MM.1S (cell line): Measurements from ENCODE around the gene BUB3.
"Not testable (repeated sequence)": the region's sequence is repeated elsewhere in the genome, so short reads cannot be mapped to it uniquely, and the experiment has no call there.

Experiments used
- DNase-seq: peaks from one replicate; pipeline ENCODE4 v3.0.0-alpha.2; 2015
- H2AFZ ChIP-seq: fragments of 300-600 bp; sonication (generic); 2 replicates; pipeline ENCODE4 v1.6.0; 2016; ENCODE audit warnings: antibody characterized with exemption, low read length
- H3F3A ChIP-seq: fragments of 300-600 bp; sonication (generic); 2 replicates; pipeline ENCODE4 v1.6.1; 2016; ENCODE audit warnings: mild to moderate bottlenecking, antibody characterized with exemption, low read length, moderate library complexity, mixed read lengths; ENCODE audit not compliant: insufficient read depth
- H3K27ac ChIP-seq: fragments of 300-600 bp; sonication (generic); 2 replicates; pipeline ENCODE4 v1.5.1; 2016; ENCODE audit warnings: mild to moderate bottlenecking, low read length
- H3K27me3 ChIP-seq: fragments of 300-600 bp; sonication (generic); replicated peaks from 2 replicates; pipeline ENCODE4 v1.6.0; 2016; ENCODE audit warnings: low read length; ENCODE audit not compliant: insufficient read depth
- H3K36me3 ChIP-seq: fragments of 300-600 bp; sonication (generic); replicated peaks from 2 replicates; pipeline ENCODE4 v1.6.1; 2016; ENCODE audit warnings: mild to moderate bottlenecking, low read length, mixed read lengths; ENCODE audit not compliant: insufficient read depth
- H3K4me1 ChIP-seq: fragments of 300-600 bp; sonication (generic); 2 replicates; pipeline ENCODE4 v1.6.1; 2016; ENCODE audit warnings: low read length, mixed read lengths
- H3K4me2 ChIP-seq: fragments of 300-600 bp; sonication (generic); 2 replicates; pipeline ENCODE4 v1.6.0; 2016; ENCODE audit warnings: low read depth, low read length
- H3K4me3 ChIP-seq: fragments of 300-600 bp; sonication (generic); 2 replicates; pipeline ENCODE4 v1.5.1; 2016; ENCODE audit warnings: low read length, mixed read lengths
- H3K79me2 ChIP-seq: fragments of 300-600 bp; sonication (generic); 2 replicates; pipeline ENCODE4 v1.6.1; 2016; ENCODE audit warnings: mixed run types, low read length, mixed read lengths
- H3K9ac ChIP-seq: fragments of 300-600 bp; sonication (generic); 2 replicates; pipeline ENCODE4 v1.6.1; 2016; ENCODE audit warnings: low read length, mixed read lengths
- H3K9me2 ChIP-seq: fragments of 300-600 bp; sonication (generic); replicated peaks from 2 replicates; pipeline ENCODE4 v1.6.1; 2016; ENCODE audit warnings: mild to moderate bottlenecking, low read length, mixed read lengths; ENCODE audit not compliant: insufficient read depth
- H3K9me3 ChIP-seq: fragments of 300-600 bp; sonication (generic); replicated peaks from 2 replicates; pipeline ENCODE4 v1.6.1; 2016; ENCODE audit warnings: mild to moderate bottlenecking, low read length, mixed read lengths; ENCODE audit not compliant: insufficient read depth
- H4K20me1 ChIP-seq: fragments of 300-600 bp; sonication (generic); 2 replicates; pipeline ENCODE4 v1.6.1; 2016; ENCODE audit warnings: mild to moderate bottlenecking, low read length, moderate library complexity, mixed read lengths; ENCODE audit not compliant: insufficient read depth
- CTCF ChIP-seq: fragments of 300-600 bp; sonication (generic); IDR thresholded peaks from 2 replicates; pipeline ENCODE4 v1.5.1; 2016; ENCODE audit warnings: antibody characterized with exemption, low read length, mixed read lengths
- EZH2 ChIP-seq: fragments of 300-600 bp; sonication (generic); optimal IDR thresholded peaks from 2 replicates; pipeline ENCODE3; 2017; ENCODE audit warnings: low read depth, mild to moderate bottlenecking, antibody characterized with exemption, low read length, mixed read lengths
- EZH2phosphoT487 ChIP-seq: fragments of 300-600 bp; sonication (generic); IDR thresholded peaks from 2 replicates; pipeline ENCODE4 v1.6.1; 2018; ENCODE audit warnings: antibody characterized with exemption, low read length

The BUB3 gene

DNA sequence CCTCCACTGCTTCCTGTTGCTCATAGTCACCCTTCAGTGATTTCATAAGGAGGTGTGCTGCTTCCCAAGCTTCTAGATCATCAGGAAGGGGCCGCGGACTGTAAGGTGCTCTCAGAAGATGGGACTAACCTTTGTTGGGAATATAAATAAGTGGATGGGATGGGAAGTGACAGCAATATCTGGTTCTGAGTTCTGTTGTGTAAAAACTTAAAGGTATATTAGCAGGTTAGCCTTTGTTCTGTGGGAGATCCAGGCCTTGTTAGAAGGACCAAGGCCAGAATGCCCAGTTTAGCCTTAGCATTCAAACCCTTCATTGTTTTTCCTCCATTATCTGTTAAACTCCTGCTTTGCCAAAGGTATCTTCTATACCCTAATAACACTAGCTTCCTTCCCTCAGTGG is 12.4 kb downstream of the BUB3 start:
- H3K36me3 ChIP-seq: peaks cover 37% of the 10 kb centered on the region
- no peaks in the 10 kb centered on the region for H3K4me1 ChIP-seq
- H3K4me3 ChIP-seq: no peak overlapping the region
- H4K20me1 ChIP-seq: peaks cover 8% of the 10 kb centered on the region
- no peaks in the 10 kb centered on the region for H3K9me2 ChIP-seq
- H3K9ac ChIP-seq: no peak overlapping the region
- no peaks in the 10 kb centered on the region for H3K9me3 ChIP-seq
- H2AFZ ChIP-seq: no peak overlapping the region
- H3K27me3 ChIP-seq: no peaks in the 10 kb centered on the region
- no peak for DNase-seq
- TF ChIP-seq CTCF: no peak
- TF ChIP-seq EZH2: no peak
- TF ChIP-seq EZH2phosphoT487: no peak
- peaks cover 78% of the 10 kb centered on the region for H3K79me2 ChIP-seq
- no peak overlapping the region for H3K27ac ChIP-seq
- peaks cover 5% of the 10 kb centered on the region; the same call in 1 of the 2 replicates for H3F3A ChIP-seq
- no peak overlapping the region for H3K4me2 ChIP-seq

DNA sequence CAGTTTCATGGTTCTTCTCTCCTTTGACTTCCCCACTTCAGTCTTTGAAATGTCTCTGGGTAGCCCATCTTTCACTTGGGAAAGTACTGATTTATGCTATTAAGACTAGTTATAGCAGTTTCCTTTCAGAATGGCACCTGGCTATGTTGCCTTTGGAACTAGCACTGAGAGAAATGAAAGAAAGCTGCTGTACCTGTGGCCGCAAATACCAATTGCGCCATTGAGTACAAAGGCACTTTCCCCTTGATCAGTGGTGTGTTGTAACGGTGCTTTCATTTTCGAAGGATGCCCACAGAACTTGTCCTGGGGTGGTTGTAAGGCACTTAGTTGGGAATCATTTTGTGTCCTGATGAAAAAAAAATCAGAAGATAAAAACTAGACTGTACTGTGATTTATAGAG is 16.8 kb downstream of the BUB3 start:
- Histone ChIP-seq H3K36me3 (peaks cover 6% of the 10 kb centered on the region; the same call in 1 of the 2 replicates), H2AFZ (no peak overlapping the region)

DNA sequence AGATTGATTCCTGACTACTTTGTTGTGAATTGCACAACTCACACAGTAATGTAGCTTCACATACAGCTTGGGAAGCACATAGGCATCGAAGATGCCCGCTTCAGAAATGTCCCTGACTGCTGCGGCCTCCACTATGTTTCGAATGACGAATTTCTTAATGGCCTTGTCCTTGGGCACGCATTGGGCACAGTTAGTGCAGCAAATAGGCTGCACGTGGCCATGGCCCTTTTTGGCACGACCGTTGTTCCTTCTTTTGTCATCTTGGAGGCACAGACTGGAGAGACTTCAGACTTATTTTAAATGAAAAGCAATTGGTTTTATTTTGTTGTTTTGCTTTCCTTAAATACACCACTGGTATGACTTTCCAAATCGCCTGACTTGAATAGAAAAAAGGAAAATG is 17.4 kb downstream of the BUB3 start:
- H3K27me3 ChIP-seq, H3K36me3 ChIP-seq, H3K27ac ChIP-seq, DNase-seq, H3F3A ChIP-seq, H3K4me1 ChIP-seq, H2AFZ ChIP-seq, H3K9me2 ChIP-seq, H3K9me3 ChIP-seq, H3K9ac ChIP-seq, H3K4me3 ChIP-seq, H3K4me2 ChIP-seq, H4K20me1 ChIP-seq: not testable (repeated sequence)
- H3K79me2 ChIP-seq: peaks cover 47% of the 10 kb centered on the region

More for the DNA sequence above, 16.8 kb downstream of the BUB3 start:
- no peak for DNase-seq
- no peak for TF ChIP-seq EZH2phosphoT487
- TF ChIP-seq CTCF: no peak
- TF ChIP-seq EZH2: no peak
- no peaks in the 10 kb centered on the region for H3K9me2 ChIP-seq
- H4K20me1 ChIP-seq: peaks cover 3% of the 10 kb centered on the region; the same call in 1 of the 2 replicates
- H3K4me2 ChIP-seq: no peak overlapping the region
- peaks cover 53% of the 10 kb centered on the region for H3K79me2 ChIP-seq
- H3K4me3 ChIP-seq: no peak overlapping the region
- H3K9me3 ChIP-seq: no peaks in the 10 kb centered on the region
- H3K27ac ChIP-seq: no peak overlapping the region
- no peak overlapping the region for H3K9ac ChIP-seq
- H3K4me1 ChIP-seq: no peaks in the 10 kb centered on the region
- no peaks in the 10 kb centered on the region for H3K27me3 ChIP-seq
- peaks cover 5% of the 10 kb centered on the region; the same call in 1 of the 2 replicates for H3F3A ChIP-seq

GRCh38 chr10:123175389-123176387 is 21.5 kb downstream of the BUB3 start:
- H3K9ac ChIP-seq: no peak overlapping the region
- H3K27ac ChIP-seq: no peak overlapping the region
- H2AFZ ChIP-seq: no peak overlapping the region
- H3K4me2 ChIP-seq: no peak overlapping the region
- H4K20me1 ChIP-seq: peaks cover 3% of the 10 kb centered on the region; the same call in 1 of the 2 replicates
- DNase-seq: no peak
- H3K4me3 ChIP-seq: no peak overlapping the region
- TF ChIP-seq EZH2: no peak
- TF ChIP-seq EZH2phosphoT487: no peak
- no peak for TF ChIP-seq CTCF
- H3K27me3 ChIP-seq: no peaks in the 10 kb centered on the region
- H3K9me2 ChIP-seq: no peaks in the 10 kb centered on the region
- H3F3A ChIP-seq: no peaks in the 10 kb centered on the region; the same call in 1 of the 2 replicates
- no peaks in the 10 kb centered on the region for H3K36me3 ChIP-seq
- H3K4me1 ChIP-seq: no peaks in the 10 kb centered on the region
- H3K79me2 ChIP-seq: peaks cover 21% of the 10 kb centered on the region; the same call in 1 of the 2 replicates
- no peaks in the 10 kb centered on the region for H3K9me3 ChIP-seq

- not testable (repeated sequence) for DNase-seq, H3F3A ChIP-seq, H3K27me3 ChIP-seq, H3K9ac ChIP-seq, H3K9me3 ChIP-seq, H3K27ac ChIP-seq, H3K4me1 ChIP-seq, H3K4me3 ChIP-seq, H3K9me2 ChIP-seq, H4K20me1 ChIP-seq, H3K4me2 ChIP-seq, H3K36me3 ChIP-seq, H2AFZ ChIP-seq
- H3K79me2 ChIP-seq: peaks cover 12% of the 10 kb centered on the region; the same call in 1 of the 2 replicates
Measured at GRCh38 chr10:123178390-123178789, 24.2 kb downstream of the BUB3 start.
